Measurements from ENCODE around the gene DSTYK.

The DSTYK gene

DNA sequence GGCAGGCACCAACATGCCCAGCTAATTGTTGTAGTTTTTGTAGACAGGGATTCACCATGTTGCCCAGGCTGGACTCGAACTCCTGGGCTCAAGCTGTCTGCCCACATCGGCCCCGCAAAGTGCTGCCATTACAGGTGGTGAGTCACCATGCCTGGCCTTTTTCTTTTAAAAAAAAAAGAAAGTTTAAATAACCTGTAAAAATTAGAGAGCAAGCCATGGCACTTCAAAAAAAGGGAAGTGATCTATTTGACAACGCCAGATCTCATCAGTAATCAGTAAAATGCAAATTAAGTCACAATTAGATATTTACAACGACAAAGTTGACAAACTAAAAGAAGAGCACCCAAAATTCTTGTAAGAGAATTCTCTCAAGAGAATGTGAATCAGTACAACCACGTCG is 86.8 kb downstream of the DSTYK start:
- no peak for DNase-seq

DNA sequence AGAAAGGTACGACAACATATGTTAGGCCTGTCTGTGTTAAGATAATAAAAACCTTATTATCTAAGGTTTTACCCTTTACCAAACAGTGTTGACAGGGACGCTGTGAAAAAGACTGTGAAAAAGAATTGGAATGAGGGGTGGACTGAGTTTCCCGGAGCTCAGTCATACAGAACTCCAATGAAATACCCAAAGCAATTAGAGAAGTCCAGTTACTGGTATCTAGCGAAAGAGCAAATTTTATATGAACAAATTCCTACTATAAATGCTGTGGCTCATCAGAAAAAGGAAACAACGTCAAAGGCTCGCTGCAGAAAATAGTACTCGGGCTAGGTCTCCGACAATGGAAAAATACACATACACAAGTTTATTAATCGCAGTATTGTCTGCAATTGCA is 89.0 kb downstream of the DSTYK start:
- no peak for DNase-seq

GRCh38 chr1:205121660-205122488 is 89.6 kb downstream of the DSTYK start, which contains the start of gene RBBP5:
Gene RBBP5 (minus strand): TSS chr1:205121978. CDS start chr1:205121873, 105 bp downstream.
- peak; percentile 93 for DNase-seq

DNA sequence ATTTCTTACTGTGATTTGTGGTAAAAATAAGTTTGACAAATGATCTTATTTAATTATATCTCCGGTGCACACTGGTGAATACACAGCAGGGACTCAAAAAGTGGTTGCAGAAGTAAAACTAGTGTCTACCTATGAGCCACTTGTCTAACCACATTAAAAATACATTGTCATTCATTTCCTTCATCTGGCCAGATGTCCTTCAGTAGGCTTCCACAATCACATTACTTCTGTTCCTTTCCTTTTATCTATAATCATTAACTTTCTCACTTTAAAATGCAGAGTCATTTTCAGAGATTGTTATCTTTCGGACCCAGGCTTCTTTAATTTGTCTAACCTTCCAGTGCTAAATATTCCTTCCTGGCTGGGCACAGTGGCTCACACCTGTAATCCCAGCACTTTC is 92.8 kb downstream of the DSTYK start:
- DNase-seq = no peak

GRCh38 chr1:205111354-205111753 is 100.1 kb downstream of the DSTYK start:
- no peak for DNase-seq

- DNase-seq = no peak
Measured at GRCh38 chr1:205109711-205110110, 101.8 kb downstream of the DSTYK start.

DNA sequence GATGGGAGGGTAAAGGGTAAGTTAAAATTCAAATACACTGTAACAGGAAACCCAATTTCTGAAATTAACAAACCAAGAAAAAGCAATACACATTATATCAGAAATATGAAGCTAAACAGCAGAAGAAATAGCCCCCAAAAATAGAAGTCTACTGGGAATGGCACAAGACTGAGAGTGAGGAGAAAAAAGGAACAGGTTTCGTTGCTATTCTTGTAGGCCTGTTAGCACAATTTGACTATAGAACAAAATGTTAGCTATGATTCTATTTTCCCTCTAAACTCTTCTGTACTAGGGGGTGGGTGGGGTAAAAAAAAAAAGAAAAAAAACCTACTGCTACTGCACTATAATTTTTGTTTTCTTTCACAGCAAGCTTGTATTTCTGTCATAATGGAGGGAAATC is 102.2 kb downstream of the DSTYK start:
- no peak for DNase-seq

DNA sequence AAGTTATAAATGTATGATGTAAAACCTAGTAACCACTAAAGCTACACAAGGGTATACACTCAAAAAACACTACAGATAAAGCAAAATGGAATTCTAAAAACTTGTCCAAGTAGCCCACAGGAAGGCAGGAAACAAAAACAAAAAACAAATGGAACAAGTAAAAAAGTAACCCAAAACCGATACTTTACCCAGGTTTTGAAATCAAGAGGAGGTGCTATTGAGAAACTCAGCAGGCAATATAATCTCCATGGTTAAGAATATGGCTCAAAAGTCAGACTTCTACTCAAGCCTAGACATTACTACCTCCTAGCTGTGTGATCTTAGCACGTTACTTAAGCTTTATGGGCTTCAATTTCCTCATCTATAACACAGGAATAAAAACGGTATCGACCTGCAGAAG is 103.0 kb downstream of the DSTYK start:
- DNase-seq = no peak

DNA sequence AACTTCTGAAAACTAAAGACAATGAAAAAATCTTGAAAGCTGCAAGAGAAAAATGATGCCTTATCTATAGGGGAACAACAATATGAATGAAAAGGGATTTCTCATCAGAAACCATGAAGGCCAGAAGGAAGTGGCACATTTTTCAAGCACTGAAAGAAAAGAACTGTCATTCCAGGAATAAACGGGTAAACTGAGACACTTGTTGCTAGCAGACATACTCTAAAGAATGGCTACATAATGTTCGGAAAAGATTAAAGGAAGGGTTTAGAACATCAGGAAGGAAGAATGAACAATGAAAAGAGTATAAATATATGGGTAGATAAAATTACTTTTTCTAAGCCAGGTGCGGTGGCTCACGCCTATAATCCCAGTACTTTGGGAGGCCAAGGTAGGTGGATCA is 104.2 kb downstream of the DSTYK start:
- DNase-seq = no peak

- DNase-seq = no peak
Measured at GRCh38 chr1:205102404-205102803, 109.1 kb downstream of the DSTYK start.

- no peak for DNase-seq
Measured at GRCh38 chr1:205098242-205098641, 113.3 kb downstream of the DSTYK start.

GRCh38 chr1:205095422-205095821 is 116.1 kb downstream of the DSTYK start:
- no peak for DNase-seq

Measured in GF-D8 (cell line).